RPMI7951 (cell line): ENCODE results near the gene HS6ST3. TPM values are rescaled to one million over a fixed set of nuclear protein-coding genes. Genes with fewer than 3 reads are reported as not detected.

ENCODE experiments used
- DNase-seq: peaks from one replicate; pipeline ENCODE4 v3.0.0-alpha.2; 2012; ENCODE audit warnings: low read depth
- total RNA-seq: library from RNA; depleted of rRNA; stranded (reverse); fragments of >200 nt; shearing (Covaris generic); gene quantifications from 2 replicates; pipeline ENCODE4 v1.2.3, GENCODE V29; 2014; rRNA removed

Gene HS6ST3
- total RNA-seq, 1 experiment from 2014 or later: not detected

DNA sequence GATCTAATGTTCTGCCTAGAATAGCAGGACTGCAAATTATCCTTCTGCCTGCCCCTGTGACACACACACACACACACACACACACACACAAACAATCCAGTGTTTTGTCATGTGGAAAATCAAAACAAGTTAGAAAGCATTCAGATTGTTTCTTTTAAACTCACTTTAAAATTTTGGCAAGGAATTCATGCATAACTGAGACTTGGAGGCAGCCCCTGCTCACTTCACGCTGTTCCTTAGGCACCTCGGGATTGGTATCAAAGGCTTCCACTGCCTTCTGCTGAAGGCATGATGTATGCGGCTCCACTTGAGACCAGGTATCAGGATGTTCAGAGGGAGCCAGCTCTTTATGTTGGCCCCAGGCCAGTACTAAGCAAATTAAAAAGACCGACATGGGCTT lies 745.6 kb downstream of the HS6ST3 start:
- DNase-seq: no peak

GRCh38 chr13:96836733-96837132 lies 746.8 kb downstream of the HS6ST3 start:
- DNase-seq: no peak

- no peak for DNase-seq
These were observed 747.9 kb downstream of the HS6ST3 start for GRCh38 chr13:96837809-96838208.

GRCh38 chr13:96844195-96844594 lies 754.3 kb downstream of the HS6ST3 start:
- DNase-seq: no peak

DNA sequence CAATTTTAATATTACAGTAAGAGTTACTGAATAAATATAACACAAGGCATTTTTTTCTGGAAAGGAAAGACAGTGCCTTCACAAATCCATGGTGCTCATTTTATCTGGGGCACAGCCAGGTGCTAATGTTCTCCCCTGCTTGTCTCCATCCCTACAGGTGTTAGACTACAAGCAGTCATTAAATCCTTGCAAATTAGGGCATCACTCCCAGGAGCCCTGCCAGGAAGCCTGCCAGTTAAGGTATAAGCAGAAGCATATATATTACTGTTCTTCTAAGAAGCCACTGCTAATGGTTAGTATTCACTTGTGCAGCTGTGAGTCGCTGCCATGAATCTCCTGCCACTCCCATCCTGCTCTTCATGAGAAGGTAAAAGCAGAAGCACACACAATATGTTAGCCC lies 754.7 kb downstream of the HS6ST3 start:
- no peak for DNase-seq

- DNase-seq: no peak
These were observed 758.4 kb downstream of the HS6ST3 start for GRCh38 chr13:96848286-96848685.

GRCh38 chr13:96849091-96849490 lies 759.2 kb downstream of the HS6ST3 start:
- no peak for DNase-seq

- DNase-seq: no peak
These were observed 760.7 kb downstream of the HS6ST3 start for GRCh38 chr13:96850538-96851145.

- DNase-seq: no peak
These were observed 762.0 kb downstream of the HS6ST3 start for GRCh38 chr13:96851856-96852445.

GRCh38 chr13:96858133-96858826 lies 768.4 kb downstream of the HS6ST3 start:
- DNase-seq: no peak

DNA sequence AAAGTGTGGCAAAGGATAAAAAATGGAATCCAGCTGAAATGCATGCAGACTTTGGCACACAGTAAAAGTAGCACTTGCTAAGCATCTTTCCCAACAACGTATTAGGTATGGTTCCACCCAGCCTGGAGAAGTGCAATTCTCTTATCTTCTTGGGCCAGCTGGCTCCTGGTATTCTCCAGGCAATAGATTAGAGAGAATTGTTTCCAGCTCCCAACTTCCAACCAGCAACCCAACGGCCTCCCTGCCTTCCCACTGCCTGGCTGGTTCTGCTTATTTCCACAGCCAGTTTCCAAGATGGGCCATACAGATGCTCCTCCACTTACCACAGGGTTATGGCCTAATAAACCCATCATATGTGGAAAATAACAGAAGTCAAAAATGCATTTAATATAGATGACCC lies 771.0 kb downstream of the HS6ST3 start:
- DNase-seq: no peak

DNA sequence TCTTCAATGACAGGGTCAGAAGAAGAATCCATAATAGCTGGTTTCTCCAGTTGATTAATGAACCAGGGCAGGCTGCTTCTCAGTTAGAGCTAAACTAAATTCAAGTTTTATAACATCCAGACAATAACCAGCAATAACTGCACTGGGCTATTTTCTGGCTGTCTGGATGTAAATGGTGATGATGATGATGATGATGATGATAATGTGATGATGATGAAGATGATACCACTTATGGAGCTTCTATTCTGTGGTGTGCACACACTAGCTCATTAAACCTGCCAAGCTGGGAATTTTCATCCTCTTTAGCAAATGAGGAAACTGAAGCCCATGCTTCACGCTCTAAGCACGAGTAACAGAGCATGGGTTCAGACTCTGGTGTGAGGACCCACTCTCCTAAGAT lies 772.2 kb downstream of the HS6ST3 start:
- no peak for DNase-seq

- no peak for DNase-seq
These were observed 773.1 kb downstream of the HS6ST3 start for GRCh38 chr13:96862999-96863398.

- no peak for DNase-seq
These were observed 781.6 kb downstream of the HS6ST3 start for GRCh38 chr13:96871469-96871868.

DNA sequence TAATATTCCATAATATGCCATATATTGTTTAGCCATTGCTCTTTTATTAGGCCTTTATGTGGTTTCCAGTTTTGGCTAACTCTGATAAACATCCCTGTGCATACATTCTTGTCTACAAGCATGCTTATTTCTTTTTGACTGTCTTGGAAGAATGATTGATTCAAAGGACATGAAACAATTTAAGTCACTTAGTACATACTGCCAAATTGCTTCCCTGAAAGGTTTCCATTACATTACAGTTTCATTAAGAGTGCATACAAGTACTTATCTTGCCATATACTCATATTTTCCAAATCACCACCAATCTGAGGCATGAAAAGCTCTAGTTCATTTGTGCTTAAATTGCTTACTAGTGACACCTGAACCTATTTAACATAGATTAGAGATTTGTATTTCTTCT lies 790.5 kb downstream of the HS6ST3 start:
- no peak for DNase-seq

Other genes starting within 250 kb of the HS6ST3 start
- 23.5 and 24.4 TPM in 2 replicates for gene UGGT2, start 36.7 kb upstream of the HS6ST3 start, total RNA-seq